Posterior cingulate gyrus (tissue), 11 donors: ENCODE measurements around the gene MYO3A.

Experiments used
- DNase-seq, 10 donors: peaks; one replicate each; pipeline versions ENCODE4 v3.0.0 to v3.0.0-alpha.2; 2020 to 2021; ENCODE audit warnings: mixed read lengths in 3 of 10
- intact Hi-C: fragments of 100-400 bp; cut with DNase I; formaldehyde crosslinking; loops from one replicate; pipeline ENCODE4 v1.15.1; 2023

Gene MYO3A

DNA sequence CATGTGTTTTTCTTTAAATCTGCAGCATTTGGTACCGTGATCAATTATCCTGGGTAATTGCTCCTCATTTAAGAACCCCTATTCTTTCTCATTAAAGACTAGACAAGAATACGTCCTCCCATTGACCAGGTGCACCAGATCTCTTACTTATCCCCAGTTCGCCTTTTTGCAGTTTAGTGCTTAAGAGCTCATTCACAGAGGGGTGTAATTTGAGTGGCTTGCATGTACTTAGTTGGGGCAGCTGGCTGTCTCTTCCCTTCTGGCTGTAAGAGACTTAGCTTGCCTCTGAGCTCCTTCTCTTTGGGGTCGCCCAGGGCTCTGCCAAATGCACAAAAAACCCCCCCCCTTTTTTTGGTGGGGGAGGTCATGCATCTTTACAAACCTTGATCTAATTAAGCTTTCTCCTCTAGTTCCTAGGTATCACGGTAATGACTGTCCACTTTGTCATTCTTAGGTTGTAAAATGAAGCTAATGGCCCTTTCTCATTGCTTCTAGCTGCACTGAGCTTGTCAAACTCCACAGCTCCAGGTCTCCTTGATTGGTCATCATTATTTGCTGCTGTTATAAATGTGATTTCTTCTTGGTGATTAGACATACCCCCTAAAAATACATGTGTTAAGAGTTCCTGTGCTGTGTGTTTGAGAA, 308.8 kb downstream of the MYO3A start:
- no peak for DNase-seq
- intact Hi-C loops: no loop called here

GRCh38 chr10:26243351-26243720, 309.3 kb downstream of the MYO3A start:
- intact Hi-C loops: no loop called here
- DNase-seq: no peak

GRCh38 chr10:26249681-26250080, 315.7 kb downstream of the MYO3A start:
- intact Hi-C loops: no loop called here
- no peak for DNase-seq

DNA sequence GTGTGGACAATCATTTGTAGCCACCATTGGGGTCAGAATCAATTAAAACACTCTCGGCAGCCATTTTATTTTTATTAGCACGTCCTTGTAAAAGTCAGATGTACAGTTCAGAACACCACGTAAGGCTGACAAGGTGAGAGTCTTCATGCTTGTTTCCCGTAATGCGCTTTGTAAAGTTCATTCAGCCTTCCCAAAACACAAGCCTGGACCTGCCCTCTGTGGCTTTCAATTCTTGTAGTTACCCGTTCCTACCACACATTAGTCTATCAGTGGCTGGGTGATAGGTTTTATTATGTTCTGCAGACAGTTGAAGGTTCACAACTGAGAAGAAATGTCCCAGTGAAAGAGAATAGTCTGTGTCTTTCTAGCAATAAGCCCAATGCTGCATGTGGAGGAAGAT, 317.9 kb downstream of the MYO3A start:
- no peak for DNase-seq
- intact Hi-C loops: loop anchor here (2.0 kb wide), 1 partner anchor 37 kb away; no protein-coding TSS in a partner anchor

DNA sequence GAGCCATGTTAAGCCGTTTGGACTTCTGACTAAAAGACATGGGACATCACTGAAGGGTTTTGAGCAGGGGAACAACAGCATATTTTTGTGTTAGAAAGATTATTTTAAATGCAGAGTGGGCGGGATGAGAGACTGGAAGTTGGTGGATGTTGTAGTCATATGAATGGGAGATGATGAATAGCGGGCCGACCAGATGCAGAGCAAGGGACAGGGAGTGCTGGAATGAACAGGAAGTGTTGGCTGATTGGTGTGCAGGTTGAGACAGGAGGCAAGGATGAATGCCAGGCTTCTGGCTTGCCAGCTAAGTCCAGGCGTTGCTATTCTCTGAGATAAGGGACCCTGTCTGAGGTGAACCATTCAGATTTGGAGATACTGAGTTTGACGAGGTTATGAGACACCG, 320.6 kb downstream of the MYO3A start:
- peak in 2 of 10 donors; percentile 18 to 65 for DNase-seq
- intact Hi-C loops: no loop called here

- no peak for DNase-seq
- intact Hi-C loops: no loop called here
Observed at GRCh38 chr10:26259341-26259740, 325.3 kb downstream of the MYO3A start.
